ENCODE data around the gene PKD2L2.
"Not testable (repeated sequence)": the region's sequence is repeated elsewhere in the genome, so short reads cannot be mapped to it uniquely, and the experiment has no call there.

PKD2L2 gene

GRCh38 chr5:137957948-137958347, 68.7 kb downstream of the PKD2L2 start:
- no peak for DNase-seq (ENCODE audit: low spot score)

- DNase-seq (ENCODE audit: low spot score), result no peak
Measured at GRCh38 chr5:137959488-137959887, 70.2 kb downstream of the PKD2L2 start.

DNA sequence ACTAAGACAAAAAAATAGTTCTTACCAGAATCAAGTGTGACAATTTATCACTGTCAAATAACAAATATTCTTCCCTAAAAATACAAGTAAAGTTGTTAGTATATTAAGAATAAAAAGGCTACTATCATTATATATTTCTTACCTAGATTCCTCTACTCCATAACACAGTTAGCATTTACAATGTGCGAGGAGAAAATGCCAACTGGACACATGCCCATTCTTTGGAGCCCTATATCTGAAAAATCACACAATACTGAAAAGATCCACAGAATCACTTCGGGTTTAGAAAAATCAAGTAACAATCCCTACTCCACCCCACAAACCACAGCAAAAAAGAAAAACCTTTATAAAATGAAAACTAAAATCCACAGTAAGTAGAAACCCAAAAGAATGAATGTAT, 70.9 kb downstream of the PKD2L2 start:
- no peak for DNase-seq (ENCODE audit: low spot score)

GRCh38 chr5:137960819-137961218, 71.6 kb downstream of the PKD2L2 start:
- no peak for DNase-seq (ENCODE audit: low spot score)

- not testable (repeated sequence) for DNase-seq (ENCODE audit: low spot score)
Measured at GRCh38 chr5:137970384-137970783, 81.1 kb downstream of the PKD2L2 start.

GRCh38 chr5:137975208-137975607, 86.0 kb downstream of the PKD2L2 start:
- DNase-seq (ENCODE audit: low spot score), result no peak

DNA sequence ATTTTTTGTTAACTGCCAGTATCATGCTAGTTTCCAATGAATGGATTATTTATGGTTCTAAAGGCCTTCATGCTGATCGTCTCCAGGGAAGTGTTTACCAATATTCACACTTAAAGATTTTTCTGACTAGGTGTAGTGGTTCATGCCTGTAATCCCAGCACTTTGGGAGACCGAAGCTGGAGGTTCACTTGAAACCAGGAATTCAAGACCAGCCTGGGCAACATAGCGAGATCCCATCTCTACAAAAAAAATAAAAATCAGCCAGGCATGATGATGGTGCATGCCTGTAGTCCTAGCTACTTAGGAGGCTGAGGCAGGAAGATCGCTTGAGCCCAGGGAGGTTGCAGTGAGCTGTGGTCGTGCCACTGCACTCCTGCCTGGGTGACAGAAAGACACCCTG, 100.2 kb downstream of the PKD2L2 start:
- DNase-seq (ENCODE audit: low spot score), result no peak

Data from CD4-positive, alpha-beta T cell treated with Interleukin-6 at 100 ng/mL for 8 hours (primary cell).